ENCODE data around the gene KLHL29. TPM values are rescaled to one million over a fixed set of nuclear protein-coding genes. Genes with fewer than 3 reads are reported as not detected.

The KLHL29 gene
- polyA plus RNA-seq, 3 donors: 0.03 TPM; not detected in 2

DNA sequence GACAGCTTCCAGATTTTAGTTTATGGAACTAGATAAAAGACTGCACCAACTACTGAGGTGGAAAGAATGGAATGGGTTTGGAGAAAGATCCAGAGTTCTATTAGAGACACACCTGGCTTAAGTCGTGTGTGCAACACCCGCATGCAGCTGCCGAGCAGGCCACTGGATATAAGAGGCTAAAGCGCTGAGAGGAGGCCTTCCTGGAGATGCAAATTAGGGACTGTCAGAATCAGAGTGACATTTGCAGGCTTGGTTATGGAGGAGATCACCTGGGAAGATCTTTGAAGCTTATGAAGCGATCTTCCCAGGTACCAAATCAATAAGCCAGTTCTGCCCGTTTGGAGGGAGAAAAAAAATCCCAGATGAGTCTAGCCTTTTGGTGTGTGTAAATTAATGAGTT lies 30.4 kb upstream of the KLHL29 start:
- Histone ChIP-seq H4K20me1 (ENCODE audit: insufficient read depth, low read length) (no peaks in the 10 kb centered on the region), H3K36me3 (replicated peaks in 1 of 2; ENCODE audit: control insufficient read depth in 1 of 2, insufficient read depth in 2 of 2, low read length in 2 of 2) (no peaks in the 10 kb centered on the region), H3K27me3 (ENCODE audit: control insufficient read depth in 2 of 2, insufficient read depth in 2 of 2, low read length in 2 of 2) (peaks cover 2 to 17% of the 10 kb centered on the region in 2 donors), H3K4me3 (replicated peaks in 1 of 3; ENCODE audit: low read depth in 2 of 3, low read length in 3 of 3) (no peak overlapping the region), H2AFZ (ENCODE audit: insufficient read depth, low read depth, low read length, poor library complexity, severe bottlenecking) (no peak overlapping the region), H3K27ac (ENCODE audit: low read depth in 1 of 2, low read length in 2 of 2) (no peak overlapping the region), H3K4me2 (replicated peaks; ENCODE audit: extremely low read depth, low read length, poor library complexity, severe bottlenecking) (no peak overlapping the region), H3K9ac (ENCODE audit: insufficient read depth, low read length, poor library complexity, severe bottlenecking) (no peak overlapping the region), H3K79me2 (ENCODE audit: insufficient read depth, low read length) (no peaks in the 10 kb centered on the region), H3K4me1 (ENCODE audit: control insufficient read depth in 1 of 2, insufficient read depth in 2 of 2, low read length in 2 of 2) (no peaks in the 10 kb centered on the region), H3K9me3 (replicated peaks in 1 of 2; ENCODE audit: control insufficient read depth in 1 of 2, insufficient read depth in 1 of 2, low read length in 2 of 2) (no peaks in the 10 kb centered on the region)
- Mint-ChIP-seq H3K4me1 (no peaks in the 10 kb centered on the region), H3K27ac (no peak overlapping the region), H3K4me3 (no peak overlapping the region), H3K27me3 (ENCODE audit: low read depth in 3 of 3) (peaks cover 11 to 37% (median 16%) of the 10 kb centered on the region in 3 donors), H3K9me3 (peaks cover 0 to 3% (median 0%) of the 10 kb centered on the region in 7 donors), H3K36me3 (no peaks in the 10 kb centered on the region)
- TF ChIP-seq, protein P1, sequence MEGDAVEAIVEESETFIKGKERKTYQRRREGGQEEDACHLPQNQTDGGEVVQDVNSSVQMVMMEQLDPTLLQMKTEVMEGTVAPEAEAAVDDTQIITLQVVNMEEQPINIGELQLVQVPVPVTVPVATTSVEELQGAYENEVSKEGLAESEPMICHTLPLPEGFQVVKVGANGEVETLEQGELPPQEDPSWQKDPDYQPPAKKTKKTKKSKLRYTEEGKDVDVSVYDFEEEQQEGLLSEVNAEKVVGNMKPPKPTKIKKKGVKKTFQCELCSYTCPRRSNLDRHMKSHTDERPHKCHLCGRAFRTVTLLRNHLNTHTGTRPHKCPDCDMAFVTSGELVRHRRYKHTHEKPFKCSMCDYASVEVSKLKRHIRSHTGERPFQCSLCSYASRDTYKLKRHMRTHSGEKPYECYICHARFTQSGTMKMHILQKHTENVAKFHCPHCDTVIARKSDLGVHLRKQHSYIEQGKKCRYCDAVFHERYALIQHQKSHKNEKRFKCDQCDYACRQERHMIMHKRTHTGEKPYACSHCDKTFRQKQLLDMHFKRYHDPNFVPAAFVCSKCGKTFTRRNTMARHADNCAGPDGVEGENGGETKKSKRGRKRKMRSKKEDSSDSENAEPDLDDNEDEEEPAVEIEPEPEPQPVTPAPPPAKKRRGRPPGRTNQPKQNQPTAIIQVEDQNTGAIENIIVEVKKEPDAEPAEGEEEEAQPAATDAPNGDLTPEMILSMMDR (IDR thresholded peaks at IDR 0.05): no peak
- no peak for DNase-seq
- 90% methylated on average over 2 of the region's 6 CpGs for WGBS (ENCODE audit: insufficient coverage)
- intact Hi-C loops (cut with micrococcal nuclease): no loop called here

DNA sequence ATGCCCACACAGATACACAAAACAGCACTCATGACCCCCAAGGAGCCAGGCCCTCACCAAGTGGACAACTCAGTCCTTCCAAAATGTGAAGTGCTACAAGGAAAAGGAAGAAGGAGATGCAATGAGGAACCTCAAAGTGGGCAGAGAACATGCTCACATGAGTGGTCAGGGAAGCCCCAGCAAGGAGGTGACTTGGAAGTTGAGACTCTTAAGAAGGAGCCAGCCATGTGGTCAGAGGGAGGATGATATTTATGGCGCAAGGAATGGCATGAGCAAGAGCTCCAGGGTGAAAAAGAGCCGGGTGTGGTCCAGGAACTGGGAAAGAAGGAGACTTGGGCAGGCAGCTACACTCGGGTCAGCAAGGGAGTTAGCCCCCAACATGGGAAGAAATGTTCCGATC lies 30.0 kb upstream of the KLHL29 start:
- H3K79me2 ChIP-seq (ENCODE audit: insufficient read depth, low read length): no peaks in the 10 kb centered on the region
- no peaks in the 10 kb centered on the region for H3K36me3 ChIP-seq (replicated peaks in 1 of 2; ENCODE audit: control insufficient read depth in 1 of 2, insufficient read depth in 2 of 2, low read length in 2 of 2)
- intact Hi-C loops (cut with micrococcal nuclease): no loop called here
- 67% methylated on average over 3 of the region's 4 CpGs for WGBS (ENCODE audit: insufficient coverage)
- H3K27ac ChIP-seq (ENCODE audit: low read depth in 1 of 2, low read length in 2 of 2): no peak overlapping the region
- H3K4me1 ChIP-seq (ENCODE audit: control insufficient read depth in 1 of 2, insufficient read depth in 2 of 2, low read length in 2 of 2): no peaks in the 10 kb centered on the region
- no peaks in the 10 kb centered on the region for H3K4me1 Mint-ChIP-seq
- H3K27me3 Mint-ChIP-seq (ENCODE audit: low read depth in 3 of 3): peaks cover 11 to 34% (median 16%) of the 10 kb centered on the region in 3 donors
- H3K36me3 Mint-ChIP-seq: no peaks in the 10 kb centered on the region
- no peaks in the 10 kb centered on the region for H4K20me1 ChIP-seq (ENCODE audit: insufficient read depth, low read length)
- no peaks in the 10 kb centered on the region for H3K9me3 ChIP-seq (replicated peaks in 1 of 2; ENCODE audit: control insufficient read depth in 1 of 2, insufficient read depth in 1 of 2, low read length in 2 of 2)
- H3K27me3 ChIP-seq (ENCODE audit: control insufficient read depth in 2 of 2, insufficient read depth in 2 of 2, low read length in 2 of 2): peaks cover 2 to 17% of the 10 kb centered on the region in 2 donors
- H3K4me2 ChIP-seq (replicated peaks; ENCODE audit: extremely low read depth, low read length, poor library complexity, severe bottlenecking): no peak overlapping the region
- TF ChIP-seq, protein P1 (IDR thresholded peaks at IDR 0.05): no peak
- no peak overlapping the region for H3K27ac Mint-ChIP-seq
- H2AFZ ChIP-seq (ENCODE audit: insufficient read depth, low read depth, low read length, poor library complexity, severe bottlenecking): no peak overlapping the region
- no peak overlapping the region for H3K4me3 Mint-ChIP-seq
- no peak for DNase-seq
- H3K9ac ChIP-seq (ENCODE audit: insufficient read depth, low read length, poor library complexity, severe bottlenecking): no peak overlapping the region
- no peak overlapping the region for H3K4me3 ChIP-seq (replicated peaks in 1 of 3; ENCODE audit: low read depth in 2 of 3, low read length in 3 of 3)
- peaks cover 0 to 3% (median 0%) of the 10 kb centered on the region in 7 donors for H3K9me3 Mint-ChIP-seq
